SK-N-DZ (cell line): ENCODE results near the gene FSCN2.

Experiments
- DNase-seq: peaks from one replicate; pipeline ENCODE4 v3.0.0-alpha.2; 2015; ENCODE audit warnings: low spot score

FSCN2 gene

DNA sequence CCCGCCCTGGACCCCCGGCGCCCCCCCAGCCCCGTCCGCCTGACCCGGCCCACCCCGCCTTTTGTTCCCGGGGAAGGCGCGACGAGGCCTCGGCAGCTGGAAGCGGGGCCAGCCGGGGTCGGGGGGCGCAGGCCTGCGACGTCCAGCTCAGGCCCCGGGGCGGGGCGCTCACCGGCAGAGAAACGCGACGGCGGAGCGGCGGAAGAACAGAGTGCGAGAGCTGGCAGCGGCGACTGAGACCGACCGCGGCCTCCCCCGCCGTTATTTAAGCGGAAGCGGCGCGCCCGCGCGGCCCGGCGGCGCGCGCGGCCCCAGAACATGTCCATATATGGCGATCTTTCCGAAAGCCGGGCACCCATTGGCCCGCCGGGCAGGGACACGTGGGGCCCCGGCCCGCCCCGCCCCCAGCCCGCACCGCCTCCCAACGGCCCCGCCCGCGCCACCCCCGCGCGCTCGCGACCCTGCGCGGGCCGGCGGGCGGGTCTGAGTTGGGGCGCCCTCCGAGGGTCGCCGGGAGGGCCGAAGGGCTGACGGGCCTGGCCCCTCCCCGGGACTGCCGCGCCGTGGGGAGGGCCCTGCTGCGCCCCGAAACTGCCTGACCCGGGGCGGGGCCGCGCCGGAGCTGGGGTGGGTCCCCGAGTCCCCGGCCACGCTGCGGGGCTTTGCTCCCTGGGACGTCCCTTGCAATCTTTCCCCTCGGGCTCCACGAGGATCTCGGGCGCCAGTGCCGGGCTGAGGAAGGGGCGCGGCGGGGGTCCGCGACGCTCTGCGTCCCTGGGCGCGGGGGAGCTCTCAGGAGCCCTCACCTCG lies 15.4 kb upstream of the FSCN2 start, which contains the start of gene ACTG1:
TSS of gene ACTG1 (minus strand) at position 238 of the 810 bp plus-strand sequence. CDS start 445 bp downstream, outside the sequence.
- peak; percentile 94 for DNase-seq

DNA sequence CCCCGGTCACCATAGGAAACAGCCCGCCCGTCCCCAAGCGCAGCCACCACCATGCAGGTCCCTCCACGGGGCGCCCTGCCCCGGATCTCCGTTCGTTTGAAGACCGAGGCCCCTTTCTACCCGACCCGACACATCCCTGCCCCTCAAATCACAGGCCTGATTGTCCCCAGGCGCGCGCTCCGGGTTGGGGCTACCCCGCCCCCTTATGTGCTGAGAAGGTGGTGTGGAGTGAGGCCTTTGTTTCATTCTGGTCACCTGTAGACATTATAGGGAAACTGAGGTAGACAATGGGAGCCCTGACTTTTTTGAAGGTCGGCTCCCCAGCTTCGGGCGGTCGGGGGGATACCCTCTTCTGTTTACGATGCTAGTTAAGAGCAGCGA lies 14.8 kb upstream of the FSCN2 start:
- DNase-seq, result peak; percentile 78

DNA sequence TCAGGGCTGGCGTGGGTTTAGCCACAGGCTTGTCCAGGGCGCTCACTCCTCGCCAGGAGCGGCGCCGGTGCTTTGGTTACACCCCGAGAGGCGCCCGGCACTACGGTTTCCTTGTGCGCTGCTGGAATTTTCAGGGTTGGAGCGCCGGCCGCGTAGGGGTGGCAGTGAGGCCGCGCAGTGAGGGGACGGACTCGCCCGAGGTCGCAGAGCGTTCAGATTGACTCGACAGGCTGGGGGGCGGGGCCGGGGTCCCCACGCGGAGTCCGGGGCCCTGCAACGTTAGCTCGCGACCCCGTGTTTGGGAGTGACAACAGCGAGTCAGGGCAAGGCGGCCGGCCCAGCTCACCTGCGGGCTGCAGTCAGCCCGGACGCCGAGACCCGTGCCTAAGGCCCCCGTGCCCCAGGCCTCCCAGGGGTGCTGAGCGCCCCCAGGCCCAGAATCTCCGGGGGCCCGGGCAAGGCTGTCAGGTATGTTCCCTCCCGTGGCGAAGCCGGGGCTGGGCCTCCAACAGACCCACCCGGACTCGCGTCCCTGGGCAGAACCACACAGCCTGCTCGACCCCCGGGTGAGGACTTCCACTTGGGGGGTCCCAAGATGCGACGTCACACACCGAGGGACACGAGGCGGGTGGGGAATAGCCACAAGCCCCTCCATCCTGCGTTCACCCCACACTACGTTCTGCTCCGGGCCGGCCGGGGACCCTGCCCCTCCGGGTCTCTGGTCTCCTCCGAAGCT lies 14.3 kb upstream of the FSCN2 start:
- DNase-seq, result peak; percentile 81

DNA sequence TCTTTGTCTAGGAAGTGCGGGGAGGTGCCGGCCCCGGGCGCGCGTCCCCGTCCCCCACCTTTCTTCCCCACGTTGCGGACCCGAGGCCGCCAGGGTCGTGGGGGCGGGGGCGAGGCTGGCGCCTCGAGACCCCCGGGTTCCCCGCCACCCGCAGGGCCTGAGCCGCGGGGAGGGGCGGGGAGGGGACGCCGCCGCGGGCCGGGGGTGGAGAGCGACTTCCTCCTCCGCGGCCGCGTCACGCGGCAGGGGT lies 13.8 kb upstream of the FSCN2 start:
- no peak for DNase-seq

DNA sequence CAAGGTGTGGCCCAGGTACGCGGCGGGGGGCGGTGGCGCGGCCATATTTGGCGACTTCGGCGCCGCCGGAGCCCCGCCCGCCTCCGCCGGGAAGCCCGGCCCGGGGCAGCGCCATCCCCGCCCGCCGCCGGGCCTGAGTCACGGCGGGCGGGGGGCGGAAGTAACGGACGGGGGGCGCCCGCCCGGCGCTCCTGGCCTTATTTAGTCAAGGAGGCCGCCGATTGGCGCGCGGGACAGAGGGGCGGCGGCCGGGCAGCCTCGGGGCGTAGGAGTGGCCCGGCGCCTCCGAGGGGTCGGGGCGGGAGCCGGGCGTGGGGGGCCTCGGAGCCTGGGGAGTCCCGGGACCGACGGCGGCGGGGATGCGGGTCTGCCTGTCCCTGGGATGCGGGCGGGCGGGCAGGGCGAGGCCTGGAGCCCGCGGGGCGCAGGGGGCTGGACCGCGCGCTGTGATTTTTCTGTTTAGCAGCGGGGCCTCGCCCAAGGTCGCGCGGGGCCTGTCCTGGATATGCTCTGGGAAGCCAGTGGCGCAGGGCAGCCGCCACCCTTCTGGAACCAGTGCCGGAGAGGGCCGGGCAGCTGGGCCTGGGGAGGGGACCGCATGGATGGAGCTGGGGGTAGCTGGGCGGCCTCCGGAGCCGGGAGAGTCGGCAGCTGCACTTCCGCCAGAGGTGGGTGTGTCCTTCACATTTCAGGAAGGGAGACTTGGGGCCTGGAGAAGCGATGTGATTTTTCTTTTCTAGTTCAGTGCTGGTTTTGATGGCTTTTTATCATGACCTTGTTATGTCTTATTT lies 13.2 kb upstream of the FSCN2 start:
- peak; percentile 78 for DNase-seq

DNA sequence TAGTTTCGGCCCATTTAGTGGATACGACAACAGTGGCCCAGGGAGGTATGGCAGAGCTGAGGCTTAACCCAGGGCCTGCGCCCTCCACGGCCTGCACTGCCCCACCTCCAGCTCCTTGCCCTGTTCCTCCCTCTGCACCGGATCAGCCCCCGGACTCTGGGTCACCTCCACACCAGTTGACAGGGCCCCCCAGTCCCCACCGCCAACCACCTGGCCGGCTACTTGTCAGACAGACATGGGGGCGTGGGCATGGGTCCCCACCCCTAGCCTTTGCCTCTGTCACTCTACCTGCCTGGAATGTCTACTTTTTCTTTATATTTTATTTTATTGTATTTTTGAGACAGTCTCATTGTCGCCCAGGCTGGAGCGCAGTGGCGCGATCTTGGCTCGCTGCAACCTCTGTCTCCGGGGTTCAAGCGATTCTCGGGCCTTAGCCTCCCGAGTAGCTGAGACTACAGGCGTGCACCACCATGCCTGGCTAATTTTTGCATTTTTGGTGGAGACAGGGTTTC lies 12.6 kb upstream of the FSCN2 start:
- DNase-seq, result no peak

DNA sequence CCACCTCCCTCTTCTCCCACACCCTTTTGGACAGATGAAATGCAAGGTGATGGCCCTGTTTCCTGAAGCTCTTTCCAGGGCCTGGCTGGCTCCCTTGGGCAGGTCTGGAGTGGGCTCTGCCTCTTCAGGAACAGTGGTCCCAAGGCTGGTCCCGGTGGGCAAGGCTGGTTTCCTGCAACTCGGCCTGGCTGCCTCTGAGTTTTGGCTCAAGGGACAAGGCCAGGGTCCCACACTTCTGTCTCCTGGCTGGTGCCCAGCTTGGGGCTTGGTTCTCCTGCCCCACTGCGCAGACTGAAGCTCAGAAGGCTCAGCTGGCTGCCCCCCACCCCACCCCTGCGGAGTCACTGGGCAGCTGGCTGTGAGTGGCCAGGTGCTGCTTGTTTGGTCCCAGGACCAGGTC lies 11.7 kb upstream of the FSCN2 start:
- DNase-seq, result no peak

DNA sequence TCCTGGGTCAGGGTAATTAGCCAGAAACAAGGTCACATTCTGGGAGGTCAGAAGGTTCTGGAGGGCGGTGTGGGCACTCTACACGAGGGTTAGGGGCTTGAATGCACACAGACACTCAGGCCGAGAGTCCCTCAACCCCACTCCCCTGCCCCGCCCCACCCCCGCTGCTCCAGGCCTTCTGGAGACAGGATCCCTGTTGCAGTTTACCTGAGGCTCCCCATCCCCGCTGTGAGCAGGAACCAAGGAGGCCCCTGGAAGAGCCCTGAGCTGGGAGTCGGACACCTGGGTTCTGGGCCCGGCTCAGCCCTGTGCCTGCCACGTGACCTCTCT lies 11.2 kb upstream of the FSCN2 start:
- DNase-seq, result no peak

DNA sequence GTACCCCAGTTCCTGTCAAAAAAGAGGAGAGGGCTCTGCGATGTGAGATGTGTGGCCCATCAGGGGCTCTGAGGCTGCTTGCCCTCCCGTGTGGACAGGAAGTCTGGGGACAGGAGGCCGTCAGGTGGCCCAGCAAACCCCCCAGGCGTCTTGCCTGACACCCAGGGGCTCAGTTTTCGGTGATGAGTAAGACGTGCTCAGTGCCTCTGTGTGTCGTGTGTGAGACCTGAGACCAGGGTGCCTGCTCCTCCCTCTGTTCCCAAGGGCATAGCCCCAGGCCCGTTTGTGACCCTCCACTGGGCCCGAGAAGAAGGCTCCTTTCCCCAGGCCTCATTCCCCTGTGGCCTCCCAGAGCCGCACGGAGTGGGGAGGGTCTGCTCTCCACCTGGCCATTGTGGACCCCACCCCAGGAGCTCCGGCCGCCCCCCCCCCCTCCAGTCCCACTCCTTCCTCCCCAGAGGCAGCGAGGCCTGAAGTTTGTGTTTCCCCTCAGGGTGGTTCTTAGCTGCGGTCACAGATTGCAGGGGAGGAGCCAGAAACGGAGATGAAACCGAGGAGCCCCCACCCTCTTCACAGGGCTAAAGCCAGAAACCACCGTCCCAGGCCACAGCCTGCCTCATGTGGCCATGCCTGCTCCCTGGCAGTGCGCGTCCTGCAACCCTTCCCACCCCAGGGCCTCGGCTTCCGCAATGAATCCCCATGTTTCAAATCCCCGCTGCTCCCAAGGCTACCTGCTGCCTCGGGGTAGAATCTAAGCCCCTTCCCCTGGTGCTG lies 10.7 kb upstream of the FSCN2 start:
- no peak for DNase-seq

DNA sequence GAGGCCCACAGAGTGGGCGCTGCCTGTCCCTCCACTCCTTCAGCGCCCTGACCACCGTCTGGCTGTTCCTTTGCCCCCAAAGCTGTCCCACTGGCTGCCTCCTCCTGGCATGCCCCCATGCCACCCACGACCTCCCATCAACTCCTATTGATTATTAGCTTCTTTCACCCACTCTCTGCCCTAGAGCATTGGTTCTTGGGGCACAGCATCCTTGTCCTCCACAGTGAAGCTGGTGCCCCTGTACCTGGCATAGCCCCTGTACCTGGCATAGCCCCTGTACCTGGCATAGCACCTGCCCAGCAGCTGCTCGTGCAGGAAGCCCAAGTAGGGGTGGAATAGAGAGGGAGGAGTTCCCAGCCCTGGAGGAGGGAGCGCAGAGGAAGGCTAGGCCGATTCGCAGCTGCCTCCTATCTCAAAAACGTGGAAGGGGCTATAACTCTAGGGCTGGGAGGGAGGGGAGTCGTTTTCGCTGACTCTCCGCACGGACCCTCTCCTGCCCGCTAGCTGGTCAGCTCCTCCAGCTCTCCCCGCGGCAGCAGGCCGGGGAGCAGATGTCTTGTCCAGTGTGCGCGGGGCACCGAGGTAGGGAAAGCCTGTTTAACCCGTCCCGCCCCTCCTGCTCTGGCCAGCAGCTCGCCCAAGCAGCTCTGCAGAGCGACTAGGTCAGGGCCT lies 9.9 kb upstream of the FSCN2 start:
- no peak for DNase-seq

DNA sequence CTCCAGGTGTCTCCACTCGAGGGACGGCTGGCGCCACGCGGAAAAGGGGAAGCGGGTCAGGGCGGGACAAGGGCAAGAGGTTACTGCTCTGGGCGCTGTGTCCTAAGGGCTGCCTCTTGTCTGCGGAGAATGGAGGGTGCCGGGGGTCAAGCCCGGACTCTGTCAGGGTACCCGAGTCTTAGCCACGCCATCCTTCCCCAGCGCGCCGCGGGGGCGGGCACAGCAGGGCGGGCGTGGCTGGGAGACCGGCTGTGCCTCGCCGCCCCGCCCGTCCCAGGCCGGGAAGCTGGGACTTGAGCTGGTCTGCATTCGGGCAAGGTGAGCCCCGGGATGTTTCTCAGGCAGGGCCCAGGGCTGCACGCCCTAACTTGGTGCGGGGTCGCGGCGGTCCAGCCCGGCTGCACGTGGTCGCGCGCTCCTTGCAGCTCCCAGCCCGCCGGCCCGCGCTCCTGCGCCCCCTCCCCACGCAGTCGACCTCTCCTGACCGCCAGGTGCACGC lies 9.3 kb upstream of the FSCN2 start:
- no peak for DNase-seq

DNA sequence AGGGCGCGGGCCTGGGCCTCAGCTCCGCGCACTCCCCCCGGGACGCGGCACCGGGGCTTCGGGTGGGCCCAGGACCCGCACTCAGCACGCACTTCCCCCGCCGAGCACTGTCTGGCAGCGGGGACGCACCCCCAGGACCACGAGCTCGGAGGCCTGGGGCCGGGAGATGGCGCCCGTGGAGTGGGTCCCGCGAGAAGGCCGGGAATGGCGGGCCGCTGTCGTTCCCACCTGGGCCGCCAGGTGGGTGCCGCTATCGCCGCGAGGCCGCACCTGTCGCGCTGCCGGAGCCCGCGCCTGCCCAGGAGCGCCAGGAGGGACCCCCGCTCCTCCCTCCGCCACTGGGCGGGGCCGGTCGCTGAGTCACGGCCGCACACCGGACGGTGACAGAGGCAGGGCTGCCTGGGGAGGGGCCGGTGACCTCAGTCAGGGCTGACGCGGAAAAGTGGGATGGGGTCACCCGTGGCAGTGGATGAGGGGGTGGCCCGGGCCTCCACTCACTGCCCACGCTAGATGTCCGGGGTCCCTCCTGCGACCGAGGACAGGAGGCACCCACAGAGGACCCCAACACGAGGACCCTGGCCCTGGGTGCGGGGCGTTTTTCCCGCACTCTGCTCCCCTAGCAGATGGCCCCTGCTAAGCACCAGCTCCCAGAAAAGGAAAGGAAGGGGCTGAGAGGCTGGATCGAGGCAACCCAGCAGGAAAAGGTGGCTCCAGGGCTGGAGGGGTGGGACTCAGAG lies 8.7 kb upstream of the FSCN2 start:
- DNase-seq, result no peak

DNA sequence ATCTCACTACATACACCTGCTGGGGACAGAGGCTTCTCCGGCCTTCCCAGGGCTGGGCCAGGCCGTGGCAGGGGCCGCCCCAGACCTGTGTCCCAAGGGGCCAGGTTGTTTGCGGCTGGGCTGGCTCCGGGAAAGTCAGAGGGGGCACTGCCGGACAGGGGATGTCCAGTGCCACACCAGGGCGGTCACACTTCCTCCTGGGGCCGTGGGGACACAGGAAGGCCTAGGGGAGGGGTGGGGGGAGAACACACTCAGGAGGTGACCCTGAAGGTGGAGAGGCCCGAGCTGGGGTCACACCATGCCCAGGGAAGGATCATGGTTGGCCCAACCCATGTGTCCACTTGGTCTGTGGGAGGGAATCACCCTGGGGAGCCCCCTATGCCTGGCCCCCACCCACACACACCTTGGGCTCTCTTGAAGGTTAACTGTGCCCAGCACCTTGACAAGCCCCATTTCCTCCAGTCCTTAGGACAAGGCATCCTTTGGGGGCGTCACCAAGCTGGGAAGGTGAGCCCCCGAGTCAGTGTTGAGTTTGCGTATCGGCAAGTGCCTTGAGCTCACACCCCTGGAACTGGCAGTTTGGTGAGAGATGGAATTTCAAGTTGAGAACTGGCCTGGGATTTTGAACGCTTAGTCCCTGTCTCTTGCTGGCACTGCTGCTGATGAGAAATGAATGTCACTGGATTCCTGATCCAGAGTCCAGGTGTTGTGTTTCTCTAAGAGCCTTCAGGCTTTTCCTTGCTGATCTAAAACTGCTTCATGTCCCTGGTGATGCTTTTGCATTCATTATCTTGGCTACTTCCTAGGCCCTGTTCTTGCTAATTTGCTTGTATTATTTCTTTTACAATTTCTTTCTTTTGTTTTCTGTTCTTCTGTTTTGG lies 7.9 kb upstream of the FSCN2 start:
- DNase-seq, result no peak

DNA sequence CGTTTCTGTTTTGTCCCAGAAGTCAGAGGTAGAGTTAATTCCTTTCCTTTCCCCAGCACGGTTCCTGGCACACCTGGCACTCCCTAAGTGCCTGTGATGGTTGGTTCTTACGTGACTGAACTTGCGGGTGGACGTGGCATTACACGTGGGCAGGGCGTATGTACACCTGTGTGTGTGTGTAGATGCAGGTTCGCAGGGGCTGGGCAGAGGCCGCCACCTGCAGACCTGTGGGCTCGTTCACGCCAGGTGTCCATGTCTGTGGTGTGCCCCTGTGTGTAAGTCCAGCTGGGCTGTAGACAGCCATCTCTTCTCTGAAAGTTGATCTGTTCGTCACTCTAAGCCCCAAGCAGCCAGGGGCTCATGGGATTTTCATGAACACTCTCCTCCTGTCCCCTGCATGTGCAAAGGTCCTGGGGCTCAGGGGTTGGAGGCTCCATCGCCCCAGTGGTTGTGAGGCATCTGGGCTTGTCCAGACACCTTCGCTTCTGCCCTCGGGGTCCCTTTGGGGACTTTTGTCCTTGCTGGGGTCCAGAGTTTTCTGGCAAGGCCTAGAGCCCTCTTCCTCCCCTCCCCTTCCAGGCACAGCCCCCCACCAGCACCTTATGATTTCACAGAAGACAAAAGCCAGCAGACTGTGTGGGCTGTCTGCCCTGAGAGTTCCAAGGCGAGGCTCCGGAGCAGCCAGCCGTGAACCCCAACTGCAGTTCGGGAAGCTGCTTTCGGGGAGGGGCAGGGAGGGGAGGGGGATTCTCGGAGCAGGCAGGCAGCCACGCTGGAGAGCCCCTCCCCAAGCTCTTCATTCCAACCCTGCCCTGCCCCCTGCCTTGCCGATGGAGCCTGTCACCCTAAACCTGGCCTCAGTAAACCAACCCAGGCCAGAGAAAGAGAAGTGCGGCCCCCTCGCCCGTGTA lies 5.4 kb upstream of the FSCN2 start:
- DNase-seq, result peak; percentile 83

DNA sequence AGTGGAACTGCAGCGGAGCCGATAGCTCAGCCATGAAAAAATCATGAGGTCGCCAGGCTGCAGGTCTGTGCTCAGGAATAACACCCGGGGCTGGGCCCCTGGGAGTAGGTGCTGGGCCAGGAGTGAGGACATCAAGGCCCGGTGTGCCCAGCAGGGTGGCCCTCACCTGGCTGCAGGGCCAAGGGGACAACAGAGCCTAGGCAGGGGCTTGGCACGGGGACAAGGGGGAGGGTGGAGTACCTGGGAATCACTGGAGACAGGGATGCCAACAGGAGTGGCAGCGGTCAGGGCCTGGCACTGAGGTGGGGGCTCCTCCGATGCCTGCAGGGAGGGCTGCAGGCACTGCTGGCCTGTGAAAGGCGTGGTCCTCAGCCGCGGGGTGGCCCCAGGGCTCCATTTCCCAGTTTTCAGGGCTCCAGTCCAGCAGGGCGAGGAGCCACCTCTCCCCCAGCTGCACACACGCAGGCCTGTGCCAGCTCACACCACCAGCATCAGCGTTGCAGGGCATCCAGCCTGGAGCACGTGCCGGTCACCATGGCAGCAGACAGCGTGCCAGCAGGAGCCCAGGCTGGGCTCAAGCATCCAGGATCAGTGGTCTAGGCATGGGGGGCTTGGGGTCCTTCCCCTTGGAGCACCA lies 4.7 kb upstream of the FSCN2 start:
- no peak for DNase-seq

DNA sequence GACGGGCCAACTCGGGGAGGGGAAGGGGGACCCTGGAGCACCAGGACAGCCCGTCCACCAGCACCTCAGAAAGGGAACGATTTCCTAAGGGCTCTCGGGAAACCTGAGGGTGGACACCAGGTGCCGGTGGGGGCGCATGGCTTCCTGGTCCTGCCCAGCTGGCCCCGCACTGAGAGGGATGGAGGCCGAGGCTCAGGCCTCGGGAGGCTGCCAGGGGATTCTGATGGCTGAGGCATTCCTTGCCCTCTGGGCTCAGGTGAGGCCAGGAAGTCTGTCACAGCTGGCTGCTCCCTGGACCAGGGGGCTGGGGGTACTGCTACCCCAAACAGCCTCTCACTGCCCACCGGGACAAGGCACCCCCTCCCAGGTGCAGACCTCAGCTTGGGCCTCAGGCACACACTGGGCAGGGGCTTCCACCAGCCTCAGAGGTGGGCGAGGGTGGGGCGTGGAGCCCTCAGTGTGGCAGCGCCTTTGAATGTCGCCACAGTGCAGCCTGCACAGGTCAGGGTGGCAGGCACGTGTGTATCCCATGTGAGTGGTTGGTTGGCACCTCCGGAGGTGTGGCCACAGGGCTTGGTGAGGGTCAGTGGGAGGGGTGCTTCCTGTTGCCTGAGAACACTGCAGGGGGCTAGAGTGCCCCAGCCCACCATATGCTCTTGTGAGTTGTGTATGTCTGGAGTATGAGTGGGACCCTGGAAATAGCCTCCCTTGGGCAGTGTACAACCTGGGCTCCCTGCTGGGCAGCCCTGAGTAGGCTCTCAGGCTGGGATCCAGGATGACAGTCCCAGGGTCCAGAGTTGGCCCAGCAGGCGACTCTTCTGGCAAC lies 3.9 kb upstream of the FSCN2 start:
- DNase-seq, result no peak

DNA sequence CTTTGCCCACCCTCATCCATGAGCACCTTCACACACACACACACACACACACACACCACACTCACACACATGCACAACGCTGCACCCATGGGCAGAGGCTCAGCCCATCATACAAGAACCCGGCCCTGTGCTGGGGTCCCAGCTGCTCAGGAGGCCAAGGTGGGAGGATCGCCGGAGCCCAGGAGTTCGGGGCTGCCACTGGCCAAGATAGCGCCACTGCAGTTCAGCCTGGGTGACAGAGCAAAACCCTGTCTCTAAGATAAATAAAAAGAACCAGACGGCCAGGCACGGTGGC lies 3.4 kb upstream of the FSCN2 start:
- DNase-seq, result no peak
